HG03571 (cell line): ENCODE results near the gene CAPN9.
"Not testable (repeated sequence)": the region's sequence is repeated elsewhere in the genome, so short reads cannot be mapped to it uniquely, and the experiment has no call there.

ENCODE experiments used
- ATAC-seq: cut with Tn5 transposase; IDR thresholded peaks from one replicate; pipeline ENCODE4 v1.9.1; 2021; ENCODE audit not compliant: unreplicated experiment

Gene CAPN9

DNA sequence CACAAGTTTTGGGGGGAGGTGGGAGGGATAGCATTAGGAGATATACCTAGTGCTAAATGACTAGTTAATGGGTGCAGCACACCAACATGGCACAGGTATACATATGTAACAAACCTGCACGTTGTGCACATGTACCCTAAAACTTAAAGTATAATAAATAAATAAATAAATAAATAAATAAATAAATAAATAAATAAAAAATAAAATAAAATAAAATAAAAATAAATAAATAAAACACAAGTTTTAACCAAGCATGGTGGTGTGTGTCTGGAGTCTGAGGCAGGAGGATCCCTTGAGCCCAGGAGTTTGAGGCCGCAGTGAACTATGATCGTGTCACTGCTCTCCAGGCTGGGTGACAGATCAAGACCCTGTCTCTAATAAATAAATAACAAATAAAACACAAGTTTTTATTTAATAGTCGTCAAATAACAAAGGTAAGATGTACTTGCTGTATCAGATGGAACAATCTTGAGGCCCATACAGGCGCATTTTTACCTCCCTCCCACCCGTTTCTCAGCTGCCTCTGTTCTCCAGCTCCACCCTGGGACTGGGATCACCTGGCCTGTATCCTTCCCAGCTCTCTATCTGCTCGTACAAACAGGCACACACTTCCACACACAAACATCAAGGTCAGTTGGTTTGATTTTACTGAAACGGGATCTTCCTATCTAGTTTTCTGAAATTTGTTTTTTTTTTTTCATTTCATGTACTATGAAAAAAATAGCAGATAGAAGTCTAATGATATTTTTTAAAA is 20.8 kb downstream of the CAPN9 start:
- ATAC-seq: not testable (repeated sequence)

DNA sequence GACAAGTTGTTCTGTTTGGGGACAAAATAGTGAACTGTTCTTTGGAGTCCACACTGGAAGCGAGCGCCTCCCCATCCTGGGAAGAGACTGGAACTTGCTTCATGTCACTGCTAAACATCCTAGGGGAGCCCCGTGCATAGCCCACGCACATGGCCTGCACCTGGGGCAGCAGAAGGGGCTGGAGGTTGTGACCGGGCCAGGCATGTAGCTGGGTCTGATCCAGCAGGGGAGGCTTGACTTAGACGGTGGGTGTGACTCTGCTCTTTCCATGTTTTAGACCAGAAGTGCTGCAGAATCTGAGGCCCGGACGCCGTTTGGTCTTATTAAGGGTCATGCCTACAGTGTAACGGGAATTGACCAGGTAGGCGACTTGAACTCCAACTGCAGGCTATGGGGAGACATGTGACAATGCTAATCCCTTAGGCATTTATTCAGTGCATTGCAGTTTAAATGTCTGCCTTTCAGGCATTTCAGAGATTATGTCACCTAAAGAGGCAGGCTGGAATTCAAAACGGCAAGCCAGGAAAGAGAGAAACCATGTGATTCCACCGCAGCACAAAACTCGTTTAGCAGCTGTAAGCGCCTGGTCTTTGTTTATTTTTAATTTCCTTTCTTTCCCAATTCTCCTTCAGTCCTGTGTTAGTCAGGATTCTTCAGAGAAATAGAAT is 21.8 kb downstream of the CAPN9 start:
- no peak for ATAC-seq

DNA sequence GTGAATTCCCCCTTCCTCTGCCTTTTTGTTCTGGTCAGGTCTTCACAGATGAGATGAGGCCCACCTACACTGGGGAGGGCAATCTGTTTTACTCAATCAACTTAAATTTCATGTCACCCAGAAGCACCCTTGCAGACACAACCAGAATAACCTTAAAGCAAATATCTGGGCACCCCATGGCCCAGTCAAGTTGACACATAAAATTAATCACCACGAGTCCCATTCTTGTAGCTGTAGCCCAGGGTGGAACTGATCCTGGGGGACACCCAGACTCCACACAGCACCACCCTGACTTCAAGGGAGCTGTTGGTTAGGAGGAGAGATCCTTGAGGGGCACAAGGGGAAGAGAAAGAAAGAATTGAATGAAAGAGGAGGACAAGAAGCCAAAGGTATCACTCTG is 23.1 kb downstream of the CAPN9 start:
- ATAC-seq: no peak

DNA sequence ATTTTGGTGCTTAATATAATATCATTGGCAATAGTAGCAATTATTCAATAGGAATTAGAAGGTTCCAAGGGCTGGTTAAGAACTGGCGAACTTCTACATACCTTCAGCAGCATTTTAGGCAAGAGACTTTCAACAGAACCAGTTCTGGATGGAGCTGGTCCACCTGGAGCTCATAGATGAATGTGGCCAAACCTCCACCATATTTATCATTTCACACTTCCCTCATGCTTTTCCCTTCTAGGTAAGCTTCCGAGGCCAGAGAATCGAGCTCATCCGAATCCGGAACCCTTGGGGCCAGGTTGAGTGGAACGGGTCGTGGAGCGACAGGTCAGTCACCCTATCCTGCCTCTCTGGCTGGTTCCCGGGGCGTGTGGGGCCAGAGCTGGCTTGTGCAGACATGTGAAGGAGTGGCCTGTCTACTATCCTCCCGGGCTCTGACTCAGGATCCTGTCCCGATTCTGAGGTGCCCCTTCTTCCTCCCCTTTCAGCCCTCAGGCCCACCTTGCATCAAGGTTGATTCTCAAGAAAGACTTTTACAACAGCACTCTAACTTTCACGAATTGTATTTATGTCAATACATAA is 24.7 kb downstream of the CAPN9 start:
- ATAC-seq: no peak

DNA sequence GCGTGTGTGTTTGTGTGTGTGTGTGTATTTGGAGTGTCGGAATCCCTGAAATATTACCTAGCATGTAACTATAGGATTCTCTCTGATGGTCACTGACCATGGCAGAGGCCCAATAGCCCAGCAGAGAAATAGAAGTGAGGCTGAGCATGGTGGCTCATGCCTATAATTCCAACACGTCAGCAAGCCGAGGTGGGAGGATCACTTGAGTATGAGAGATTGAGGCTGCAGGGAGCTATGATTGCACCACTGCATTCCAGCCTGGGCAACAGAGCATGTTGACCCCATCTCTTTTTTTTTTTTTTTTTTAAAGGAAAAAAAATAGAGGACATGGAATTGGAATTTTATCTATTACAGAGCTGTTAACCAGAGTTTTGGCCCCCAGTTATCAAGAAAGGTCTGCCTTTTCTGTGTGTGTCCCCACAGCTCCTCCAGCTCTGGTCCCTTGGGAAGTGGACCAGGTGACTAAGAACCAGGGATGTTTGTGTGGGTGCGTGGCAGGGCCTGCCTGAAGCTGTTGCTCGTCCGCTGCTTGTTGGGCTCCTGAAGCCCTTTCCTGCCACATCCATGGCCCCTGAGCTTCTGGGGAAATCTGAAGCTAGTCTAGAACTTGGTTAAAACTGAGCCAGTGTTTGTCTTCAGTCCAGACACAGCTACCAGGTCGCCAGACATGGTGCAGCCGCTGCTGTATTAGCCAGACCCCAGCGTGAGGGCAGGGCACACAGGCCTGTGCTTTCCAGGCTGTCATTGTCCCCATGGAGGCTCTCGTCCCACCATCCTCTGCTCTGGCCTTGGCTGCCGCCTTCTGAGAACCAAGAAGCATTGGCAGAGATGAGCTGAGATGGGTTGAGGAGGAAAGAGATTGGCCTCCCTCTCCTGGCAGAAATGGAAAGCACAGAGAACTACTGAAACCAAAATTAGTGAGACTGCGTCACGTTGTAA is 25.5 kb downstream of the CAPN9 start:
- no peak for ATAC-seq

DNA sequence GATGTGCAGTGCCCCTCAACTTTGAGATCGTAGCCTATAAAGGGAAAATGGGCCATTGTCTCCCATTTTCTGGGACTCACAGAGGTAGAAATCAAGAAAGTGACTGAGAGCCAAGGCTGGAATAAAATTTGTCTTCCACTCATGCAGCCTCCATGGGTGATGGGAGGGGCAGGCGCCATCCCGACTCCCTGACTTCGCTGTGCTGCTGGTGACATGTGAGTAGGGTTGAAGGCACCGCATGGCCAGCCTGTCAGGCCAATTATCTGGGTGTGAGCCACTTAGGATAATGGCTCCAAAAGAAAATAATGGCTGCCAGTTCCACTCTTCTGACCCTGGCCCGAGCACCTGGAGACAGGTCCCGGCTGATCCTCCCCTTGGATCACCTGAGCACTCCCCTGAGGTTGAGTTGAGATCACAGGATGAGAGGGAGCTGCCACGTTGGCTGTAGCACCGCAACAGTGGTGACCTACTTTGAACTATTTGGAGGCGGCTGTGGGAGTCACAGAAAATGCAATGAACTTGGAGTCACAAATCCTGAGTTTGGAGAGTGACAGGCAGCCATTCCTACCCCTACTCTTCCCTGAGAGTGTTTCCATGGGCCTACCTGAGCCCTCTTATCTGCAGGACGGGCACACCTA is 26.3 kb downstream of the CAPN9 start:
- ATAC-seq: no peak

DNA sequence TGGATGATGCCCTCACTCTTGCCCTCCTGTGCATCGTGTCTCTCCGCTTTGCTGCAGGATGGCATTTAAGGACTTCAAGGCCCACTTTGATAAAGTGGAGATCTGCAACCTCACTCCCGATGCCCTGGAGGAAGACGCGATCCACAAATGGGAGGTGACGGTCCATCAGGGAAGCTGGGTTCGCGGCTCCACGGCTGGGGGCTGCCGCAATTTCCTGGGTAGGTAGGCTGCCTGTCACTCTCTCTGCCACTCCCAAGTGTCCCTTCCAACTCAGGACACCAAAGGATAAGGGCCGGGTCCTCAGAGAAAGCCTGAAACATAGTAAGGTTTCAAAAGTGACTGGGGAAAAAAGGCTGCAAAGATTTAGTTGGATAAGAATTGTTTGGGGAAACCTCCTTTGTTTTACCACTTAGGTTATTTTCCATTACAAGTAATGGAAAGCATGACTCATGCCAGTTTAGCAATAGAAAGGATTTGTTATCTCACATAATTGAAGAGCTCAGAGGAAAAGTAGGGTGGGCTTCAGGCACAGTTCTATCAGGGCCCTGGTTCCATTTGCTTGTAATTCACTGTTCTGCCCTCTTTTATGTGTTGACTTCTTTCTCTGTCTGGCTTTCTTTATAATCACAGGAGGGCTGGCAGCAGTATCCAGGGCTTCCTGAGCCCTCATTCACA is 31.9 kb downstream of the CAPN9 start:
- no peak for ATAC-seq

DNA sequence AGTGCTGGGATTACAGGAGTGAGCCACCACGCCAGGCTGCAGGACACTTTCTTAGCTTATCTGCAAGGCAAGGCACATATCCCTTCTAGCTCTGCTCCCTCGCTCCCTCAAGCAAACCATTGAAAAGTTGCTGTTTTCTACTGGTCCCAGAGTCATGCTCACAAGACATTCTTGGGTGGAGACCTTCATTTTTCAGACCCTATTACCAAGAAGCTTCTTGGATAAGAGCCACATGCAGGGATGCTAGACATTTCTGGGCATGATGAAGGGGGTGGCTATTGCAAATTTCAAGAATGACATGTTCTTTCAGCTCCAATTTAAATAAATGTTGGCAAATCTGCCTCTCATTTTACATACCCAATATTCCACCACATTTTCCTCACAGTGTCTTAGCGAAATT is 33.9 kb downstream of the CAPN9 start:
- ATAC-seq: no peak

DNA sequence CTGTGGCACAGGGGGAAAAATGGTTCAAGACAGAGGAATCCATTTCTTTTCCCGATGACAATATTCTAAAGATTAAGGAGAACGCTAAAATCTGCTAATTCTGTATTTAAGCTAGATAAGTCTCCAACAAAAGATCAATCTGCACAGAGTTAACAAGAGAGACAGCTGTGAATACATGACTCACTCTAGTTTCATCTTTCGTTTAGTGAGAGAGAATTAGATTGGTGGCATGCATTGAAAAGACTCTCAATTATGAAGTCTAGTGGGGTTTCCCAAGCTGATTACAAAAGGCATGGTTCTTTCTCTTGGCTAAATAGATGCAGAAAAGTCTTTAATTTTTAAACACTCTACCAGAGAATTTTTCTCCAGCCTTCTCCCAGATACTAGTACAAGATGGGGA is 34.4 kb downstream of the CAPN9 start:
- no peak for ATAC-seq

DNA sequence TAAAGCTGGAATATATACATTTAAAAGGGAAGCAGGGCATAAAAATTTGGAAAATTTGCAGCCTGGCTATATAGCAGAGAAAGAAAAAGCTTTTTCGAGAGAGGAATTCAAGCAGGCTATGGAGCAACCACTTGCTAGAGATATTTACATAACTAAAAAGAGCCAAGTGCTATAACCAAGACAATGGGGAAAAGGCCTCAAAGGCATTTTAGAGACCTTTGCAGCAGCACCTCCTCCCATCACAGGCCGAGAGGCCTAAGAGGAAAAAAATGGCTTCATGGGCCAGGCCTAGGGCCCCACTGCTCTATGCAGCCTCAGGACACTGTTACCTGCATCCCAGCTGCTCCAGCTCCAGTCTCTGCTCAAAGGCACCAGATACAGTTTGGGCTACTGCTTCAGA is 37.0 kb downstream of the CAPN9 start:
- ATAC-seq: no peak

DNA sequence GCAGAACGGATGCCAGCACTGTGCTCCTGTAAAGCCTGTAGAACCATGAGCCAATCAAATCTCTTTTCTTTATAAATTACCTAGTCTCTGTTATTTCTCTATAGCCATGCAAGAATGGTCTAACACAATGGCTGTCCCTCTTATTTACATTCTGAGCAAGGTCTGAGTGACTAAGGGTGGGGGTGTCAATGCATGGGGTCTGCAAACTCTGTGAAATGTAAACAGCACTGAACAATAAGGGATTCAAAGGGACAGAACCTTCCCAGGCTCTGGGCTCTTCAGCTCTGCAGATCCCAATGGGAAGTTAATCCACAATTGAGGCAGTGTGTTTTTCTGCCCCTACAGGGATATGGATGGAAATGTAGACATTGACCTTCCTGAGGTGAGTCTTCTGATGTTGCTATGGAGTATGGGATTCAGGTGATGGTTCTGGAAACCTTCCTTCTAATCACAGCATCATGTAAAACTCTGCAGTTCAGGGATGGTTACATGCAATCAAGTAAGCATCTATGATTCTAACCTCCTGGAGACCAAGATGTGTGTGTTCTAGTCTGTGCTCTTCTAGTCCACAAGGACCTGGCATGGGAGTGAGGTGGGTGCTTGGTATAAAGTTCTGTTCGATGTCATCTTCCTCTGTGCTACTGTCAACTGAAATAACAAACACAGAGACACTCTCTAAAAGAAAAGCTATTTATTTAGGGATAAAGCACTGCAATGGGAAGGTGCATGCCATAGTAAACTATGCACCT is 38.6 kb downstream of the CAPN9 start:
- ATAC-seq: no peak

DNA sequence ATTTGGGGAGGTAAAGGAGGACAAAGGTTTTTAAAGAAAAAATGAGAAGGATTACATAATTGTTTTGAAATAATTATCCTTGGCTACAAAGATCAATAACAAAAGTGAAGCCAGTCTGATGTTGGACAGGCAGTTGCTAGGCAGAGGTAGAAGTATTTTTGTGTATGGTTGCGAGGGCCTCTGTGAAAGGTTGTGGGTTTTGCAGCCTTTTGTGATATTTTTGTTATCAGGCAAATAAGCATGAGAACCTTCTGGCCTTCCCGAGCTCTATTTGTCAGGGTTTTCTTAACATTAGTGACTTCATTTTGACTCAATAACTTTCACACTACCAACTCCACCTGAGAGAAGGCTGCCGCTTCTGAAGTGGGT is 39.2 kb downstream of the CAPN9 start:
- no peak for ATAC-seq

DNA sequence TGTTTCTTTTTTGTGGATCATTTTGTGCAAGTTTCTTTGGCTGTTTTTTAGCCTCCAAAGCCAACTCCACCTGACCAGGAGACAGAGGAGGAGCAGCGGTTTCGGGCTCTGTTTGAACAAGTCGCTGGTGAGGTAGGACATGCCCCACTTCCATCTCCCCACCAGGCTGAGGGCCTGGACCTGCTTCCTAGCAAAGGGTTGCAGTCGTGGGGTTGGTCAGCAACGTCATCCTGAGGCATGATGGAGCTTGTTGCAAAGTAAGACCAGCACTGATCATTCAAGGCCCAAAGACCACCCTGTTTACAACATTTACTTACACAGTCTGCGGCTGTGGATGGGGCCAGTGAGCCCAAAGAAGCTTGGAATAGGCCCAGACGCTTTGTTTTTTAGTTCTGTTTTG is 40.3 kb downstream of the CAPN9 start:
- ATAC-seq: no peak

DNA sequence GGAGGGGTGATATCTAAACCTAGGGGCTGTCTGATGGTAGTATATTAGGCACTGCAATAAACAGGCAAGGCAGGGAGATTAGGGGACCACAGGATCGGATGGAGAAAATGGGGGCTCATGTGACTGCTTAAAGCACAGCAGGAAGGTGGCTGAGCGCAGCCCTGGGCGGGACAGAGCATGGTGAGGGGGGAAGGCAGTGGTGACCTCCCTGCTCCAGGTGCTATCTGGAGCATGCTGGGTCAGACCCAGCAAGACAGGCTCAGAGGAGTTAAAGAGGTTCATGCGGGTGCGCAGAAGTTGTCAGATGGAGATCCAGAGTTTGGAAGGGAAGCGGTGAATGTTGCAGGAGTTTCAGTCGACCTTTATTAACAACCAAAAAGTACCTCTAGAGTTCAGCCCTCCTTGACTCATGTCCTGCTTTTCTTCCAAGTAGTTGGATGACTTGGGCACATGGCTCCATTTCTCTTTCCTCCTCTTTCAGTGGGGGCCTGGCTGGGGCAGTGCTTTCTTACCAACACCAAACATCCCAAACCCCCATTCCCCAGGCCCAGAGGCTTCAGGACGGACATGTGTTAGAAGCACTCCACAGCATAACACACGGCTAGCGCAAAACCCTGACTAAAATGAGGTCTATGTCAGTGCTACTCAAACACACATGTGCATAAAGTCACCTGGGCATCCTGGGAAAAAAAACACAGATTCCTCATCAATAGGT is 41.5 kb downstream of the CAPN9 start:
- no peak for ATAC-seq

DNA sequence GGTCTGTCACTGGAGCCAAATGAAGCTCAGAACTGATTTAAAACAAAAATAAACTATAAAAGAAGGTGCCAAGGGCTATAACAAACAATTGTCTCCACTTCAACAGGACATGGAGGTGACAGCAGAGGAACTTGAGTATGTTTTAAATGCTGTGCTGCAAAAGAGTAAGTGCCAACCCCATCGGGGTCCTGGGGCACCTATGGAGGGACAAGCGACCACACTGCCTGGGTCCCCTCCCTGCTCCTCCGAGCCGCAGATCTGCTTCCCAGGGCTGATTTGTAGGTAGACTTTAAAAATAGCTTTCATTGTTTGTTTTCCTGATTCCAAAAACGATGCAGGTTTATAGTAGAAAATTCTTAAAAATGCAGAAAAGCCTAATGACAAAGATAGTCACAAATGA is 42.8 kb downstream of the CAPN9 start:
- no peak for ATAC-seq

DNA sequence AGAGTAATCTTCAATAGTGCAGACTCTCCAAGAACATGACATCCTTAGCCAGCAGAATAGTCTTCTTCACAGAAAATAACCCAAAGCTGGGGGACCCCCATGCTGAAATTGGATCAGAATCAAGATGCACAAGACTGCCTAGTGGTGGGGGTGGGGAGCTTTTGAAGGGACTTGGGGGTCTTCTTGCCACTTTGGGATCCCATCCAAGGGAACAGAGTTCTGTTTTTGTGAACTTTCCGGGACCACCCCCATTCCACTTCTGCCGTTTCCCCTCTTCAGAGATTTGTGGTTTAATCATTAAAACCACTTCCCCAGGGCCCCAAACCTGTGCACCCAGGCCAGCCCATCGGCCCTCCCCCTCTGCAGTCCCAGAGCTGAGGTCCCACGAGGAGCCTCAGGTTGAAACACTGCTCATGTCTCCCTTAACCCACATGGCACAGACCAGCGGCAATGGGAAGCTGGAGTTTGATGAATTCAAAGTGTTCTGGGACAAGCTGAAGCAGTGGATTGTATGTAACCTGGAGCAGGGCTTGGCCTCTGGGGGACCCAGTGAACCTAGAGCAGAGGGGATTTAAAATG is 44.9 kb downstream of the CAPN9 start:
- ATAC-seq: no peak

DNA sequence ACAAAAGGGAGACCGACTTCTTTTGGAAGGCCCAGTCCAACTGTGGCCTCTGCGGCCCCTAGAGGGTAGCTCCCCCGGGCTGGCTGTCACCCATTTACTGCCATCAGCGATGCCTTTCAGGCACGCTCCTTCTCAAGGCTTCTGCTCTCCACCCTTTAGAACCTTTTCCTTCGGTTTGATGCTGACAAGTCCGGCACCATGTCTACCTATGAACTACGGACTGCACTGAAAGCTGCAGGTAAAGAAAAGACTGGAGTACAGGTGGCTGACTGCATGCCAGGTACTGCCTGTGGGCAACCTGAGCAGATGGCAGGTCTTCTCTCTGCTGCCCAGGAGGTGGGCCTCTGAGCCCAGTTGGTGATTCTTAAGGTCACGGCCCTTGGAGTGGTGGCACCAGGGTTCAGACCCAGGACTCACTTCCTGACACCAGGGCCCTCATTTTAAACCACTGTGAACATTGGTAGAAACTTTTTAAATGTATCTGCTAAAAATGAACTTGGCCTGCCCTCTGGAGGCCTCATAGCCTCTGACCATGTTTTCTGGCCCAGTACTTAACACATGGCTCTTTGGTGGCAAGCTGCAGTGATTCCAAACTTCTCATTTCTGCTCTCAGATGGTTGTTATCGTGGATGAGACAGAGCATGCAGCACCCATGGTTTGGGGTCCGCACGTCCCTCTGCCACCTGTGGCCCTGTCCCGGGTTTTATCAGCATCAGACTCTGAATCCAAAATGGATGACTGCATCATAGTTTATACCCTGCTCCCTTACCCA is 45.7 kb downstream of the CAPN9 start:
- ATAC-seq: no peak

DNA sequence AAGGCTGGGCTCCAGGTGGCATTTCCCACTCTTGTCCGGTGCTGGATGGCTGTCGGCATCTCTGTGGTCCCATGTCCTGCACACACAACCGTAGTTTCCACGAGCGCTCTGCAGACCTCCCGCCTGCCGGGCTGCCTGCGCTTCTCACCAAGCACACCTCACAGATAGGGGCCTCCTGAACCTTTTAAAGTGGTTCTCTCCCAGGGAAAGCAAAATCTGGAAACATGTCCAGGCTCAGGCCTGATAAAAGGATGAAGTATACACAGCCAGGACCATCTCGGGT is 46.2 kb downstream of the CAPN9 start:
- no peak for ATAC-seq
